Mucosa of descending colon (tissue), 3 donors: ENCODE data around the gene ATP8A1. TPM values are rescaled to one million over a fixed set of nuclear protein-coding genes. Genes with fewer than 3 reads are reported as not detected.
"Not testable (repeated sequence)": the region's sequence is repeated elsewhere in the genome, so short reads cannot be mapped to it uniquely, and the experiment has no call there.

Experiments used
- ATAC-seq: fragments of 200-7000 bp; cut with Tn5 transposase; one replicate; pipeline ENCODE4 v1.9.1; 2020; ENCODE audit warnings: mild to moderate bottlenecking, moderate library complexity
- DNase-seq, 3 donors: peaks; one replicate each; pipeline ENCODE4 v3.0.0-alpha.2; 2020
- H3K36me3 ChIP-seq: fragments of 200-600 bp; one replicate; pipeline ENCODE4 v1.8.0; 2021; ENCODE audit warnings: low read depth, mild to moderate bottlenecking
- H3K4me1 ChIP-seq: fragments of 200-600 bp; one replicate; pipeline ENCODE4 v1.8.0; 2021; ENCODE audit warnings: low read depth, mild to moderate bottlenecking
- H3K4me3 ChIP-seq: fragments of 200-600 bp; one replicate; pipeline ENCODE4 v1.8.0; 2021; ENCODE audit warnings: mild to moderate bottlenecking
- H3K9me3 ChIP-seq: fragments of 200-600 bp; one replicate; pipeline ENCODE4 v1.8.0; 2021; ENCODE audit warnings: mild to moderate bottlenecking
- CTCF ChIP-seq: fragments of 200-600 bp; IDR thresholded peaks from one replicate; pipeline ENCODE4 v1.8.0; 2022; ENCODE audit warnings: antibody characterized with exemption, mild to moderate bottlenecking
- intact Hi-C, 2 donors: fragments of 100-400 bp; cut with DNase I in 1 of 2; cut with micrococcal nuclease in 1 of 2; formaldehyde crosslinking; loops; one replicate each; pipeline versions ENCODE4 v1.11.0 to v1.11.1; 2022; cut with DNase I, micrococcal nuclease
- total RNA-seq, 3 donors: library from RNA; stranded (reverse); fragmentation: NEBNext Ultra II Directional in 2 of 3; extraction: Animal tissue kit (Norgen Biotek cat#: 25700) in 2 of 3; gene quantifications; one replicate each; pipeline versions ENCODE4 v1.2.1 to v1.2.4, GENCODE V29; 2021 to 2023
- donor health status: DM: no; HTN: no; CAD: no; lungs with moderate emphysema.
- donor health status: DM: no; HTN: no; CAD: no.
- donor health status: DM: no; HTN: yes; CAD: no.

The ATP8A1 gene
- total RNA-seq, 3 donors from 2014 or later: 40.3 to 92.0 (median 41.1) TPM

GRCh38 chr4:42466273-42466844 is 190.5 kb downstream of the ATP8A1 start:
- no peak overlapping the region for H3K4me3 ChIP-seq
- ATAC-seq: no peak
- no peaks in the 10 kb centered on the region for H3K9me3 ChIP-seq
- no peak for DNase-seq
- H3K36me3 ChIP-seq: no peaks in the 10 kb centered on the region
- TF ChIP-seq CTCF: no peak
- no peaks in the 10 kb centered on the region for H3K4me1 ChIP-seq
- intact Hi-C loops: no loop called here

DNA sequence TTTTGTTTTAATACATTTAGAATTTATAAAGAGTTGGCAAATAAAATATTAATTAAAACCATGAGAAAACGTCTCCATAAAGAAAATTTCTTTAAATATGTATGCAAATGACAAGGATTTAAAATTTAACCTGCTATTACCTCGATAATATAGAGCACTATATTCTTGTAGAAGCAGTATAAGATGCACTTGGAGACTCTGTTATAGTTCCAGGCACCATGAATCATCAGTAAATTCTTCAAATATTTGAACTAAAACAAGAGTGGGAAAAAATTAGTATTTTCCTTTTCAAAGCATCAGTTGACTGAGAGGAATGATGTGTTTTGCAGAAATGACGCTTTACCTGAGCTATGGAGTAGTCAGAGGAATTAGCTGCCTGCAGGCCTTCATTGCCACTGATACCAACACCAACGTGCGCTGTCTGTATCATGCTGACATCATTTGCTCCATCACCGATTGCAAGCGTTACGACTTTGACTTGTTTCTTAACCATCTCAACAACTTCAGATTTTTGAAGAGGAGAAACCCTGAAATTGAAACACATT is 192.3 kb downstream of the ATP8A1 start:
- no peak for TF ChIP-seq CTCF
- Histone ChIP-seq H3K36me3 (no peaks in the 10 kb centered on the region), H3K9me3 (no peaks in the 10 kb centered on the region), H3K4me1 (no peaks in the 10 kb centered on the region), H3K4me3 (no peak overlapping the region)
- no peak for DNase-seq
- no peak for ATAC-seq
- intact Hi-C loops: no loop called here

DNA sequence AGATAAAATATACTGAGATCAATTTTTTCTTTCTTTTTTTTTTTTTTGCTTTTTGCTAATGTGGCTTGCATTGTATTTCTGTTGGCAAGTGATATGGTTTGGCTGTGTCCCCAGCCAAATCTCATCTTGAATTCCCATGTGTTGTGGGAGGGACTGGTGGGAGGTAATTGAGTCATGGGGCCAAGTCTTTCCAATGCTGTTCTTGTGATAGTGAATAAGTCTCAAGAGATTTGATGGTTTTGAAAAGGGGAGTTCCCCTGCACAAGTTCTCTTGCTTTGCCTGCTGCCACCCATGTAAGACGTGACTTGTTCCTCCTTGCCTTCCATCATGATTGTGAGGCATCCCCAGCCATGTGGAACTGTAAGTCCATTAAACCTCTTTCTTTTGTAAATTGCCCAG is 195.7 kb downstream of the ATP8A1 start:
- H3K4me3 ChIP-seq, intact Hi-C loops, H3K9me3 ChIP-seq, H3K4me1 ChIP-seq, H3K36me3 ChIP-seq, ATAC-seq, DNase-seq: not testable (repeated sequence)

DNA sequence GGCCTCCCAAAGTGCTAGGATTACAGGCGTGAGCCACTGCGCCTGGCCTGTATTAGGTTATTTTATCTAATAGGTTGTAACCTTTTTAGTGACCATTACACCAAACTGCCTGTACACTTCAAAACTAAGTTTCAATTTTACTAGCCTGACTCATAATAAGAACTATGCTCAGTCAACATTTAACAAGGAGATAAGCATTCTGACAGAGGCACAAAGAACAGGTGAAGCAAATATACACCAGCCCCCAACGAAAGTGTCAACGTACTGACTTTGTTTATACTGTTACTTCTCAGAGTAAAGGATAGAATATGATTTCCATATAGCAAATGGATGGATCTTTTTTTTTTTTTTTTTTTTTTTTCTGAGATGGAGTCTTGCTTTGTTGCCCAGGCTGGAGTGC is 196.9 kb downstream of the ATP8A1 start:
- peak; percentile 88 for ATAC-seq
- intact Hi-C loops: no loop called here

GRCh38 chr4:42458657-42459056 is 198.2 kb downstream of the ATP8A1 start:
- no peaks in the 10 kb centered on the region for H3K9me3 ChIP-seq
- intact Hi-C loops: no loop called here
- no peak for DNase-seq

More for the DNA sequence above, 196.9 kb downstream of the ATP8A1 start:
- Histone ChIP-seq H3K36me3 (no peaks in the 10 kb centered on the region), H3K9me3 (no peaks in the 10 kb centered on the region), H3K4me1 (no peaks in the 10 kb centered on the region), H3K4me3 (no peak overlapping the region)
- TF ChIP-seq CTCF: no peak
- DNase-seq: no peak

More at GRCh38 chr4:42458657-42459056, 198.2 kb downstream of the ATP8A1 start:
- no peak for ATAC-seq
- H3K36me3 ChIP-seq: no peaks in the 10 kb centered on the region
- no peak for TF ChIP-seq CTCF
- H3K4me3 ChIP-seq: no peak overlapping the region
- no peaks in the 10 kb centered on the region for H3K4me1 ChIP-seq
